Measurements from ENCODE around the gene PYGB. TPM values are rescaled to one million over a fixed set of nuclear protein-coding genes. Genes with fewer than 3 reads are reported as not detected.

Gene PYGB
- total RNA-seq, 3 donors from 2014 or later: 247 to 252 (median 247) TPM

GRCh38 chr20:25270829-25271251 lies 23.0 kb downstream of the PYGB start:
- ATAC-seq (peak; percentile 71), DNase-seq (peak in 2 of 3 donors; percentile 24 to 46)
- TF ChIP-seq, protein P1, sequence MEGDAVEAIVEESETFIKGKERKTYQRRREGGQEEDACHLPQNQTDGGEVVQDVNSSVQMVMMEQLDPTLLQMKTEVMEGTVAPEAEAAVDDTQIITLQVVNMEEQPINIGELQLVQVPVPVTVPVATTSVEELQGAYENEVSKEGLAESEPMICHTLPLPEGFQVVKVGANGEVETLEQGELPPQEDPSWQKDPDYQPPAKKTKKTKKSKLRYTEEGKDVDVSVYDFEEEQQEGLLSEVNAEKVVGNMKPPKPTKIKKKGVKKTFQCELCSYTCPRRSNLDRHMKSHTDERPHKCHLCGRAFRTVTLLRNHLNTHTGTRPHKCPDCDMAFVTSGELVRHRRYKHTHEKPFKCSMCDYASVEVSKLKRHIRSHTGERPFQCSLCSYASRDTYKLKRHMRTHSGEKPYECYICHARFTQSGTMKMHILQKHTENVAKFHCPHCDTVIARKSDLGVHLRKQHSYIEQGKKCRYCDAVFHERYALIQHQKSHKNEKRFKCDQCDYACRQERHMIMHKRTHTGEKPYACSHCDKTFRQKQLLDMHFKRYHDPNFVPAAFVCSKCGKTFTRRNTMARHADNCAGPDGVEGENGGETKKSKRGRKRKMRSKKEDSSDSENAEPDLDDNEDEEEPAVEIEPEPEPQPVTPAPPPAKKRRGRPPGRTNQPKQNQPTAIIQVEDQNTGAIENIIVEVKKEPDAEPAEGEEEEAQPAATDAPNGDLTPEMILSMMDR (IDR thresholded peaks at IDR 0.05): no peak
- Histone ChIP-seq H3K4me1 (ENCODE audit: low read depth) (no peaks in the 10 kb centered on the region), H3K9me3 (no peaks in the 10 kb centered on the region), H3K4me3 (no peak overlapping the region), H3K36me3 (ENCODE audit: low read depth) (peaks cover 22% of the 10 kb centered on the region)
- intact Hi-C loops (cut with DNase I, micrococcal nuclease): no loop called here

- TF ChIP-seq, protein P1 (IDR thresholded peaks at IDR 0.05): no peak
- H3K36me3 ChIP-seq (ENCODE audit: low read depth): peaks cover 22% of the 10 kb centered on the region
- H3K4me3 ChIP-seq: no peak overlapping the region
- DNase-seq (peak in 1 of 3 donors; percentile 30), ATAC-seq (no peak)
- H3K4me1 ChIP-seq (ENCODE audit: low read depth): no peaks in the 10 kb centered on the region
- H3K9me3 ChIP-seq: no peaks in the 10 kb centered on the region
- intact Hi-C loops (cut with DNase I, micrococcal nuclease): no loop called here
Measured at GRCh38 chr20:25271486-25272222, 23.8 kb downstream of the PYGB start.

DNA sequence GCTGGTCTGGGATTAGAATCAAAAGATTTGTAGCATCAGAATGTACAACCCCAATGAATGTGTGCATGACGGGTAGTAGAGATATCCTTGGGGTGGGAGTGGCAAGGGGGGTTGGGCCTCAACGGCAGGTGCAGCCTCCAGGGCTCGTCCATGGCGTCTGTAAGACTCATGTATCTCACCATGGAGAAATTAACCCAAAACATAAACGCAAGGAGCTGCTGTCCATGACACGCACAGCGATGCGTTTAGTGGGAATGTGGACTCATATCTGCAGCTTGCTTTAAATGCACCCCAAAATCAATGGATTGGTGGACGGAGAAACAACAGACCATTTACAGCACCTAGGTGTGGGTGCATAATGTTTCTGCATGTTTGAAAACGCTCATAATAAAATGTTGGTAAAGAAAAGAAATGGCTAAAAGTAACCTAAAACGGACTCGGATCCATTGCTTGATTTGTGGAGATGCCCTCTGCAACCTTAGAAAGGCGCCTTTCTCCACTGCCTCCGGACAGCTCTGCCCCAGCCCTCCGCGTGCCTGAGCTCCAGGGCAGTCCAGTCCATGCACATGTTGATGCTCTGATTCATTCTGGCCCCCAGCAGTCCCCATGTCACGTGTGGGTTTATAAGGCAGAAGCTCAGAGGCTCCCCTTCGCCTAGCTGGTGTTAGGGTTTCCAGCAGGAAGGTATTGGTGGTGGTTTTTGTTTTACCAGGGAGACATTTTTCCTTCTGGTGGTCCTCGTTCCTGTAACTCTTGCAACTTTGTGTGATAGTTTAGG lies 24.5 kb downstream of the PYGB start:
- H3K9me3 ChIP-seq: no peaks in the 10 kb centered on the region
- peaks cover 24% of the 10 kb centered on the region for H3K36me3 ChIP-seq (ENCODE audit: low read depth)
- DNase-seq (no peak), ATAC-seq (no peak)
- intact Hi-C loops (cut with DNase I, micrococcal nuclease): no loop called here
- H3K4me3 ChIP-seq: no peak overlapping the region
- TF ChIP-seq, protein P1 (IDR thresholded peaks at IDR 0.05): no peak
- H3K4me1 ChIP-seq (ENCODE audit: low read depth): no peaks in the 10 kb centered on the region

GRCh38 chr20:25273046-25273445 lies 25.2 kb downstream of the PYGB start:
- H3K4me3 ChIP-seq: no peak overlapping the region
- no peaks in the 10 kb centered on the region for H3K4me1 ChIP-seq (ENCODE audit: low read depth)
- H3K9me3 ChIP-seq: no peaks in the 10 kb centered on the region
- intact Hi-C loops (cut with DNase I, micrococcal nuclease): no loop called here
- no peak for DNase-seq
- H3K36me3 ChIP-seq (ENCODE audit: low read depth): peaks cover 26% of the 10 kb centered on the region
- TF ChIP-seq, protein P1 (IDR thresholded peaks at IDR 0.05): no peak
- no peak for ATAC-seq

DNA sequence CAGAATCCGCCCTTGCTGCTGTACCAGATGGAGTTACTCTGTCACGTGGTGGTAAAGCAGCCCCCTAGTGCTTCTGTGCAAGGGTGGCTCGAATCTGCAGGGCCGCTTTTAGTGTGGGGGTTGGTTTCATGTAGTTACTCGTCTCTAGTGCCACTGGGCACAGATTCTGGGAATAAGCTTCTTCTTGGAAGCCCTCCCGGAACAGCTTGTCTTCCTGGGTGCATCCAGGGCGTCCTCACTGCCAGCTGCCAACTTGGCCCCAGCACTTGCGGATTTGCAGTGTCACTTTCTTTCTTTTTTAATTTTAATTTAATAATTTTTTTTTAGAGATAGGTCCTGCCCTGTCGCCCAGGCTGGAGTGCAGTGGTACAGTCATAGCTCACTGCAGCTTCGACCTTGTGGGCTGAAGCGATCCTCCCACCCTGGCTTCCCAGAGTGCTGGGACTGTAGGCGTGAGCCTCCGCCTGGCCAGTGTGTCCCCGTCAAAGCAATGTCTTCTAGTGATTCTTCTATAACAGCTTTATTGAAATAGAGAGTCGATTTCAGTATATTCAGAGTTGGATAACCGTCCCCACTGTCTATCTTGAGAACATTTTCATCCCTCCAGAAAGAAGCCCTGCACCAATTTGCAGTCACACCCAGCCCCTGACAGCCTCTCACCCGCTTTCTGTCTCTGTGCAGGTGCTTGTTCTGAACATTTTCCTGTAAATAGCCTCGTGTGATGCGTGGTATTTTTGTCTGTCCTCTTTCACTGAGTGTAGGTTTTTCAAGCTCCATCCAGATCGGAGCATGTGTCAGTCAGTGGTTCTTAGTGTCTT lies 25.9 kb downstream of the PYGB start:
- no peaks in the 10 kb centered on the region for H3K4me1 ChIP-seq (ENCODE audit: low read depth)
- intact Hi-C loops (cut with DNase I, micrococcal nuclease): no loop called here
- DNase-seq (no peak), ATAC-seq (no peak)
- TF ChIP-seq, protein P1 (IDR thresholded peaks at IDR 0.05): no peak
- H3K9me3 ChIP-seq: no peaks in the 10 kb centered on the region
- H3K36me3 ChIP-seq (ENCODE audit: low read depth): peaks cover 26% of the 10 kb centered on the region
- H3K4me3 ChIP-seq: no peak overlapping the region
